ENCODE measurements around the gene TAF1. TPM values are rescaled to one million over a fixed set of nuclear protein-coding genes. Genes with fewer than 3 reads are reported as not detected.

Gene TAF1
- total and polyA plus RNA-seq, 2 of the 8 experiments (the other 6 are each of a cell fraction or from before 2014, with no cell fraction given), result 6.3 to 30.2 TPM

GRCh38 chrX:71366674-71367256, 608 bp downstream of the TAF1 start:
- Histone ChIP-seq H3K4me2 (ENCODE audit: insufficient read depth in 1 of 2, low read depth in 2 of 2, low read length in 2 of 2) (peak overlapping the region; percentile 93 to 96), H3K79me2 (ENCODE audit: control insufficient read depth in 1 of 2, insufficient read depth in 2 of 2, low read length in 2 of 2) (peaks cover 5 to 33% of the 10 kb centered on the region in 2 experiments; a peak in 3 of 4 replicates), H3K9ac (replicated peaks in 1 of 4; ENCODE audit: extremely low read depth in 1 of 4, low read depth in 3 of 4, low read length in 3 of 4) (peak overlapping the region; percentile 20 to 87 (median 82)), H3K56ac (replicated peaks; ENCODE audit: insufficient read length, low read depth, low read length) (peak overlapping the region; percentile 73), H2BK120ac (replicated peaks; ENCODE audit: low read depth, low read length) (peak overlapping the region; percentile 14), H3K23me2 (ENCODE audit: low read depth, low read length) (peaks cover 10% of the 10 kb centered on the region), H3K23ac (ENCODE audit: insufficient read length) (no peak overlapping the region), H3K18ac (ENCODE audit: extremely low read depth, low read length) (peak overlapping the region; percentile 71), H2BK20ac (ENCODE audit: low read length) (no peak overlapping the region), H2BK15ac (ENCODE audit: low read length) (no peak overlapping the region), H3K9me3 (ENCODE audit: insufficient read depth in 2 of 2, low read depth in 1 of 2, low read length in 1 of 2) (no peaks in the 10 kb centered on the region), H4K20me1 (replicated peaks in 1 of 2; ENCODE audit: control insufficient read depth in 1 of 2, insufficient read depth in 2 of 2, low read length in 2 of 2) (no peaks in the 10 kb centered on the region), H4K5ac (ENCODE audit: insufficient read length, low read depth, low read length) (peak overlapping the region; percentile 96), H3K14ac (ENCODE audit: insufficient read length) (no peak overlapping the region), H2BK5ac (ENCODE audit: low read depth, low read length) (peak overlapping the region; percentile 87), H3K79me1 (ENCODE audit: low read depth, low read length) (no peaks in the 10 kb centered on the region), H2BK12ac (ENCODE audit: low read depth, low read length) (no peak overlapping the region), H4K8ac (ENCODE audit: extremely low read depth, insufficient read depth, low read length) (0 out of 2 replicates have a peak overlapping the region, but pooled peaks have one; percentile 92), H4K91ac (replicated peaks; ENCODE audit: insufficient read length, low read length) (peak overlapping the region; percentile 74), H3K4me3 (ENCODE audit: extremely low read depth in 1 of 4, insufficient read depth in 2 of 4, low read depth in 3 of 4, low read length in 4 of 4) (peak overlapping the region; percentile 51 to 95 (median 90)), H3K4ac (replicated peaks; ENCODE audit: insufficient read length, low read depth, low read length) (no peak overlapping the region), H3K27me3 (replicated peaks in 1 of 4; ENCODE audit: control insufficient read depth in 3 of 4, extremely low read depth in 1 of 4, insufficient read depth in 3 of 4, low read length in 3 of 4) (no peaks in the 10 kb centered on the region), H3K4me1 (replicated peaks in 1 of 4; ENCODE audit: control insufficient read depth in 3 of 4, insufficient read depth in 4 of 4, low read length in 3 of 4) (no peaks in the 10 kb centered on the region), H2AK5ac (ENCODE audit: low read depth, low read length) (no peak overlapping the region), H2AFZ (ENCODE audit: low read length) (no peak overlapping the region), H3K27ac (ENCODE audit: low read depth, low read length) (peak overlapping the region; percentile 75; the same call in 1 of the 2 replicates), H3K36me3 (ENCODE audit: control insufficient read depth in 2 of 4, insufficient read depth in 4 of 4, low read length in 3 of 4) (peaks cover 0 to 12% (median 4%) of the 10 kb centered on the region in 4 experiments; a peak in 4 of 8 replicates)
- FAIRE-seq (no peak), DNase-seq (ENCODE audit: low read depth in 1 of 2, low spot score in 2 of 2) (peak in 1 of 2 experiments; percentile 43)
- TF ChIP-seq KDM5A (IDR thresholded peaks at IDR 0.05; ENCODE audit: low read length) (no peak), TAF1 (IDR thresholded peaks at IDR 0.05; ENCODE audit: low read depth, low read length) (0 out of 2 replicates have a peak, but pooled peaks have one; percentile 18)
- CTCF ChIA-PET (ENCODE audit: partially characterized antibody), result no interaction called here
- 3% methylated on average over 19 of the region's 36 CpGs; no CpG with 5 or more reads in 1 of the 2 experiments for WGBS, 2 experiments (ENCODE audit: extremely low coverage in 1 of 2, insufficient coverage in 1 of 2, insufficient read length in 1 of 2, insufficient replicate concordance in 2 of 2, low coverage in 1 of 2, low lambda C conversion rate in 2 of 2, missing lambda C conversion rate in 1 of 2)
- POLR2A ChIA-PET (ENCODE audit: partially characterized antibody), result interaction anchor here (0.9 to 3.3 kb wide), 11 partner anchors 10 to 255 kb away, joined by 3 to 19 read pairs (median 5); partner anchors contain the start of genes ITGB1BP2, NONO, OGT and ZMYM3

All from H1 (cell line).